GM10847 (cell line): ENCODE measurements around the gene UBL7.

Experiments used
- POLR2A ChIP-seq: IDR thresholded peaks from 2 replicates; pipeline ENCODE4 v1.6.1; 2011; ENCODE audit not compliant: insufficient read length; ENCODE audit errors: extremely low read depth

UBL7 gene

GRCh38 chr15:74468341-74469032 is 7.5 kb upstream of the UBL7 start:
- TF ChIP-seq POLR2A = no peak

- TF ChIP-seq POLR2A = no peak
Observed at GRCh38 chr15:74466570-74466969, 5.6 kb upstream of the UBL7 start.

- TF ChIP-seq POLR2A = no peak
Observed at GRCh38 chr15:74464897-74465296, 3.9 kb upstream of the UBL7 start.

- no peak for TF ChIP-seq POLR2A
Observed at GRCh38 chr15:74464216-74464615, 3.3 kb upstream of the UBL7 start.

DNA sequence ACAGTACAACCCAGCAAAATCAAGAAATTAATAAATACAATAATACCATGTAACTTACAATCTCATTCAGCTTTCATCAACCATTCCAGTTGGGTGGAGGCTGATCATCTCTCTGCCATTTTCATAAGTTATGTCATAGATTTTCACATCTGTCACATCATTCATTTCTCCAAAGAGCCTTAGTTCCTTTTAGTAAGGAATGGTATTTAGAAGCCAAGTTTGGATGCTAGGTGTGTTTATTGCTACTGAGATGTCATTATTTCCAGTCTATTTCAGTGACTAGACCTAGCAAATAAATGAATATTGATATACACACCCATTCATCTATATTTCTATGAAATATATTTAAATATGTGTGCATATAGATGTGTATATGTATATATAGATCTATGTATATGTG is 2.7 kb upstream of the UBL7 start:
- TF ChIP-seq POLR2A = no peak

DNA sequence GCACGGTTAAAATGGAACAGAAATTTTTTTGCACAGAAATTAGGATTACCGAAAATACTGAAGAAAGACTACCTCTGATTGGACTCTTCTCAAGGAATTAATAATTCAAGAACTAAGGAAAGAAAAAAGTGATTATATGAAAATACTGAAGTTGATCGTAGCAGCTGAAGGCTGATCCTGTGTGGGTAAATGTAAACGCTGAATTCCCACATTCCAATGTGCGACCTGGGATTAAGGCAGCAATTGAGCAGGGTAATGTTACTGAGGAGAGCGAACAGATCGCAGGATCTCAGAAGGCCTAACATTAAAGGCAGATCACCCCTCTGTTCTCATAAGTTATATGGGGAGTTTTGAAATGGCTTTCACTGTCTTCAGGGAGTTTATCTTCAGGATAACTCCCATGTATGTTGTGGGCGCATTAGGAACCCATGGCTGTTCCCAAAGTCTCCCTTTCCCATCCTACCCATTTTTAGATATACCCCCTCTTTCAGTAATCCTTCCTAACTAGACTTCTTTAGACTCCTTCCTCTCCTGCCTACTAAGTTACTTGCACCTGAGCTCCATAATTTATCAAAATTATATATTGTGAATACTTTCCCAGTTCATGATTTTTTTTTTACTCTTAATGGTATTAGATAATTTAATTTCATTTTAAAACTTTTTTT is 1.0 kb upstream of the UBL7 start:
- no peak for TF ChIP-seq POLR2A

- TF ChIP-seq POLR2A = no peak
Observed at GRCh38 chr15:74460298-74460697, 662 bp downstream of the UBL7 start.

DNA sequence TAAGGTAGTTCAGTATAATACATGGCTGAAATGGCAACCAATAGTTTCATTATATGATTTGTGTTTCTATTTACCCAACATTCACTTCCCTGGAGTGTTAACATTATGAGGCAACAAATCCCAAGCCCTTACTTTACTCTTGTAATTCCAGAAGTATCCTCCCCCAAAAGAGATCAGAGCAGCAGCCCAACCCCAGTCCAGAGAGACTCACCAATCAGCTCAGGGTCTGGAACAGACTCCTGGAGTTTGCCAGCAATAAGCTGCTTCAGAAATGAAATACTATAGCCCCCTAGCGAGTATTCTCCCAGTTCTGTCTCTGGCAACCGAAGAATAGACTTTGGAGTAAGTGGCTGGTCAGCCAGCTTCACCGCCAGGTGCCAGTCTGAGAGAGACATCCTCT is 2.5 kb downstream of the UBL7 start:
- TF ChIP-seq POLR2A = no peak

DNA sequence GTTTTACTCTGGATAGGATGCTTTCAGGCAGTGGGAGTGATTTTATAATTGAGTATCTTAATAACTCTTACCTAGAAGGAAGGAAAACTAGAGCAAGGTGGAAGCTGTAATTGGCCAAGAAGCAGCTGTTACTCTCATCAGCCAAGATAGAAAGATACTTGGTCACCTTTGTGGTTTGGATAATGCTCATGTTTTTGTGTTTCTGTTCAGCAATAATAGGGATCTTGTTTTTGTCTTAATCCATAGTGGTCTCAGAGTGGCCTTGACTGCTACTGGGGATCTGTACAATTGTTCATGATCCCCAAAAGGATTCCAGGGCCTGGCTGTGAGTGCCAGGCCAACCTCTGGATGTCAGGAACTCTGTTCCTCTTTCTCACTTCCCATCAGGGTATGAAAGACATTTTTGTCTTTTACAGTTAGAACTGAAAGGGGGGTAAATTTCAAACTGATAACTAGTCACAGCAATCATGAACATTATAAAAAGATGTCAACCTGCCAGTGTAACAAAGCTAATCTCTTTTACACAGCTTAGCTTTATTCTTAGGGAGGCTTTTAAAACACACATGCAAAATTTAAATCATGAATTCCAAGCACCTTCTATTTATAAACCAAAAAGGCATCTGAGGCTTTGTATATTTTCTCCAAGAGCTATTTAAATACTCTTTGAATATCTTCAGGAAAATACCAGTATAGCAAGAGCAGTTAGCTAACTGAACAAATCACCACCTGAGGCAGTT is 6.0 kb downstream of the UBL7 start:
- TF ChIP-seq POLR2A = no peak

- TF ChIP-seq POLR2A = no peak
Observed at GRCh38 chr15:74453925-74454763, 6.8 kb downstream of the UBL7 start.

- TF ChIP-seq POLR2A = no peak
Observed at GRCh38 chr15:74451861-74452835, 8.8 kb downstream of the UBL7 start.

GRCh38 chr15:74451322-74451721 is 9.6 kb downstream of the UBL7 start:
- no peak for TF ChIP-seq POLR2A

DNA sequence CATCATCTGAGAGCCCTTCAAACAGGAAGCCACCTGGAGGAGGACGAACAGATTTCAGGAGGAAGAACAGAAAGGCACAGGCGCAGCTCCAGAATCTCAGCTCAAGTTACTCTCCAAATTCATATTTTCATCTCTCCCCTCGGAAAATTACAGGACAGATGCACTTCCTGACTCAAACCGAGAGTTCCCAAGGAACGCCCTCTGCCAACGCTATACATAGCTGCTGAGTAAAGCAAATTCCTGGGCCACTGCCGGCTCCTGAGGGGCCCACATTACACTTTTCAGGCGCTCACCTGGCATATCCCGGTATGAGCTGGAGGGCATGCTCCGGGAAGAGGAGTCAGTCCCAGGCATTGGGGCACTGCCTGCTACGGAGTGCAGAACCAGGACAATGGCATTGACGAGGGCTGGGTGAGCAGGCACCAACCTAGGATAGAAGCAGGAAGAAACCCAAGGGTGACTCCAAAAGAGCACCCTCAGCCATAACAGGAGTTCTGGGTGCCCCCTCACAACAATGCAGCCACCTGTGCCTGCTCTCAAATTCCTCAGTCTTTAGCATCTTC is 11.2 kb downstream of the UBL7 start:
- no peak for TF ChIP-seq POLR2A

DNA sequence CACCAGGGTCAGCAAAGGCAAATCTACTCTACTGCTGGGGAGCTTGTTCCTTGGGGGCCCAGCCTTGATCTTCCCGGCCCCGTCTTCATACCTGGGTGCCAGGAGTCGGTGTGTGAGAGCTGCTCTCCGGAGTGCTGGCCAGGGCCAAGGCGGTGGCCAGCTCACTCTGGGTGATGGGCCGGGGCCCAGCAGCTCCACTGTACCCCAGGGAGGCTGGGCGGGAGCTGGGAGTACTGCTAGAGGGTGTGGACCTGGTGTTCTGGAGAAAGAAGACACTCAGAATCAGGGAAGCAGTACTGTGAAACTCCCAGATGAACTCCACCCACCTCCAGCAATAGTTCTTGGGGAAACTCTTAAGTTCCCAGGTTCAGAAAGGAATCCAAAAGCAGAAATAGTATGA is 11.9 kb downstream of the UBL7 start:
- no peak for TF ChIP-seq POLR2A
